Measurements from ENCODE around the gene MLPH. TPM values are rescaled to one million over a fixed set of nuclear protein-coding genes. Genes with fewer than 3 reads are reported as not detected.

MLPH gene
- total RNA-seq, 2 donors from 2014 or later, result 0.75 to 1.0 TPM

GRCh38 chr2:237494066-237494465 lies 7.0 kb downstream of the MLPH start:
- TF ChIP-seq CTCF (conservative IDR thresholded peaks at IDR 0.05), result no peak
- Mint-ChIP-seq H3K4me1 (peaks cover 25% of the 10 kb centered on the region), H3K27me3 (ENCODE audit: insufficient read depth) (peaks cover 38% of the 10 kb centered on the region), H3K4me3 (no peak overlapping the region), H3K36me3 (ENCODE audit: low read depth) (peaks cover 6% of the 10 kb centered on the region), H3K27ac (no peak overlapping the region), H3K9me3 (peaks cover 27% of the 10 kb centered on the region)
- no peak overlapping the region for H3K27ac ChIP-seq (ENCODE audit: low read depth, low read length)
- peaks cover 5% of the 10 kb centered on the region for H3K4me1 ChIP-seq (ENCODE audit: control insufficient read depth, insufficient read depth, low read length)
- peaks cover 16% of the 10 kb centered on the region for H3K9me3 ChIP-seq (ENCODE audit: control insufficient read depth, low read length)
- no peaks in the 10 kb centered on the region for H3K27me3 ChIP-seq (ENCODE audit: control insufficient read depth, insufficient read depth, low read length, poor library complexity, severe bottlenecking)
- 91% methylated on average over 5 of the region's 5 CpGs; no CpG with 5 or more reads in 1 of the 2 experiments for WGBS, 2 experiments (ENCODE audit: insufficient coverage in 1 of 2, insufficient read length in 1 of 2)
- no peak for DNase-seq
- no peak overlapping the region for H3K9ac ChIP-seq (ENCODE audit: extremely low read depth, low read length, poor library complexity, severe bottlenecking)
- H3K4me3 ChIP-seq (ENCODE audit: low read length), result no peak overlapping the region
- no peaks in the 10 kb centered on the region for H3K36me3 ChIP-seq (ENCODE audit: control insufficient read depth, insufficient read depth, low read length)

- peaks cover 6% of the 10 kb centered on the region for H3K36me3 Mint-ChIP-seq (ENCODE audit: low read depth)
- no peaks in the 10 kb centered on the region for H3K4me1 ChIP-seq (ENCODE audit: control insufficient read depth, insufficient read depth, low read length)
- peaks cover 34% of the 10 kb centered on the region for H3K27me3 Mint-ChIP-seq (ENCODE audit: insufficient read depth)
- H3K27ac ChIP-seq (ENCODE audit: low read depth, low read length), result no peak overlapping the region
- no peaks in the 10 kb centered on the region for H3K36me3 ChIP-seq (ENCODE audit: control insufficient read depth, insufficient read depth, low read length)
- H3K9me3 ChIP-seq (ENCODE audit: control insufficient read depth, low read length), result peaks cover 15% of the 10 kb centered on the region
- H3K27ac Mint-ChIP-seq, result no peak overlapping the region
- H3K4me1 Mint-ChIP-seq, result peaks cover 12% of the 10 kb centered on the region
- TF ChIP-seq CTCF (conservative IDR thresholded peaks at IDR 0.05), result no peak
- H3K9ac ChIP-seq (ENCODE audit: extremely low read depth, low read length, poor library complexity, severe bottlenecking), result no peak overlapping the region
- no peak for DNase-seq
- WGBS, 2 experiments (ENCODE audit: insufficient coverage in 1 of 2, insufficient read length in 1 of 2), result 95% methylated on average over 16 to 21 of the region's 21 CpGs
- H3K27me3 ChIP-seq (ENCODE audit: control insufficient read depth, insufficient read depth, low read length, poor library complexity, severe bottlenecking), result no peaks in the 10 kb centered on the region
- no peak overlapping the region for H3K4me3 Mint-ChIP-seq
- H3K4me3 ChIP-seq (ENCODE audit: low read length), result no peak overlapping the region
- H3K9me3 Mint-ChIP-seq, result peaks cover 21% of the 10 kb centered on the region
These were observed 8.6 kb downstream of the MLPH start for GRCh38 chr2:237495521-237496117.

- Mint-ChIP-seq H3K4me1 (peaks cover 12% of the 10 kb centered on the region), H3K4me3 (no peak overlapping the region), H3K36me3 (ENCODE audit: low read depth) (peaks cover 6% of the 10 kb centered on the region), H3K27me3 (ENCODE audit: insufficient read depth) (peaks cover 29% of the 10 kb centered on the region), H3K9me3 (peaks cover 12% of the 10 kb centered on the region), H3K27ac (no peak overlapping the region)
- H3K9me3 ChIP-seq (ENCODE audit: control insufficient read depth, low read length), result peaks cover 7% of the 10 kb centered on the region
- no peaks in the 10 kb centered on the region for H3K36me3 ChIP-seq (ENCODE audit: control insufficient read depth, insufficient read depth, low read length)
- H3K27ac ChIP-seq (ENCODE audit: low read depth, low read length), result no peak overlapping the region
- H3K27me3 ChIP-seq (ENCODE audit: control insufficient read depth, insufficient read depth, low read length, poor library complexity, severe bottlenecking), result no peaks in the 10 kb centered on the region
- H3K4me1 ChIP-seq (ENCODE audit: control insufficient read depth, insufficient read depth, low read length), result no peaks in the 10 kb centered on the region
- no peak overlapping the region for H3K9ac ChIP-seq (ENCODE audit: extremely low read depth, low read length, poor library complexity, severe bottlenecking)
- TF ChIP-seq CTCF (conservative IDR thresholded peaks at IDR 0.05), result no peak
- H3K4me3 ChIP-seq (ENCODE audit: low read length), result no peak overlapping the region
- 88 to 89% methylated on average over 7 to 8 of the region's 8 CpGs for WGBS, 2 experiments (ENCODE audit: insufficient coverage in 1 of 2, insufficient read length in 1 of 2)
- DNase-seq, result no peak
These were observed 9.4 kb downstream of the MLPH start for GRCh38 chr2:237496428-237496827.

All from endodermal cell (in vitro differentiated cells).